Measurements from ENCODE around the gene NCKAP5. TPM values are rescaled to one million over a fixed set of nuclear protein-coding genes. Genes with fewer than 3 reads are reported as not detected.

The NCKAP5 gene
- total RNA-seq, 1 experiment from 2014 or later, result not detected

- no TSS peak for BruUV-seq (replicated peaks)
- DNase-seq (ENCODE audit: unreplicated experiment), result no peak
- Mint-ChIP-seq H3K4me1 (ENCODE audit: insufficient read depth, unreplicated experiment) (no peaks in the 10 kb centered on the region), H3K9me3 (ENCODE audit: unreplicated experiment) (peaks cover 13% of the 10 kb centered on the region), H3K36me3 (ENCODE audit: insufficient read depth, unreplicated experiment) (no peaks in the 10 kb centered on the region), H3K27ac (ENCODE audit: low read depth, unreplicated experiment) (no peak overlapping the region), H3K4me3 (ENCODE audit: unreplicated experiment) (no peak overlapping the region), H3K27me3 (ENCODE audit: insufficient read depth, unreplicated experiment) (no peaks in the 10 kb centered on the region)
- intact Hi-C loops (cut with micrococcal nuclease), result no loop called here
- ChIA-PET POLR2A (no interaction called here), CTCF (no interaction called here)
- no peak for TF ChIP-seq CTCF (IDR thresholded peaks at IDR 0.05; ENCODE audit: unreplicated experiment)
Observed at GRCh38 chr2:132943829-132944228, 624.4 kb downstream of the NCKAP5 start.

DNA sequence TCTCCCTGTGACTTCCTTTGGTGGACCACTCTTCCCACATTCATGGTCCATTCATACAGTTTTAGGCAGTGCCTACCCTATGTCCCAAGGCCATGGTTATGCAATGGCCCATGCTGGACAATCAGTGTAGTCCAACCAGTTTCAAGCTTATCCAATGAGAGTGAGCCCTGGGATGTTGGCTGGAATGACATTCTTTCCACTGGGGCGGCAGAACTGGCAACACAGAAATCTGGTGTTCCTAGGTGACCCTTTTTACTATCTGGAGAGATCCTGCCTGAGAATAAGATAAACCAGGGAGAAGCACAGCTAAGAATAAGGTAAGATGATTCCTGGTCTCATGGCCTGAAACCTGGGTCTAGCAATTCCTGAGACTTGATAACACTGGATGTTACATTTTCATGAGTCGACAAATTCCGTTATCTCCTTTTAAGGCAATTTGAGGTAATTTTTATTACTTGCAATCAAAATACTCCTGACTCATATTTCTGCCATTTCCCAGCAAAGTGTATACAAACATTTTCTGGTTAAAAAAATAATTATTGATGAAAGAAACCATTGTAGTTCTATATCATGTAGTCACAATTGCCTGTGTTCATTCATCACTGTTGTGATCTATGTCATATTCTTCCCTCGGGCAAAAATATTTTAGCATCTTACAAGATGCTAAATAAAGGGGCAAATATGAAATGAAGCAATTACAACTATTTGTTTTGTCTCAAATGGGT lies 626.8 kb downstream of the NCKAP5 start:
- no peak for TF ChIP-seq CTCF (IDR thresholded peaks at IDR 0.05; ENCODE audit: unreplicated experiment)
- intact Hi-C loops (cut with micrococcal nuclease), result no loop called here
- Mint-ChIP-seq H3K27me3 (ENCODE audit: insufficient read depth, unreplicated experiment) (no peaks in the 10 kb centered on the region), H3K4me1 (ENCODE audit: insufficient read depth, unreplicated experiment) (no peaks in the 10 kb centered on the region), H3K27ac (ENCODE audit: low read depth, unreplicated experiment) (no peak overlapping the region), H3K4me3 (ENCODE audit: unreplicated experiment) (no peak overlapping the region), H3K36me3 (ENCODE audit: insufficient read depth, unreplicated experiment) (no peaks in the 10 kb centered on the region), H3K9me3 (ENCODE audit: unreplicated experiment) (peaks cover 13% of the 10 kb centered on the region)
- BruUV-seq (replicated peaks), result no TSS peak
- CTCF ChIA-PET, result interaction anchor here (0.6 kb wide), 1 partner anchor 393 kb away, joined by 3 read pairs; no protein-coding TSS in a partner anchor
- DNase-seq (ENCODE audit: unreplicated experiment), result no peak
- POLR2A ChIA-PET, result no interaction called here

DNA sequence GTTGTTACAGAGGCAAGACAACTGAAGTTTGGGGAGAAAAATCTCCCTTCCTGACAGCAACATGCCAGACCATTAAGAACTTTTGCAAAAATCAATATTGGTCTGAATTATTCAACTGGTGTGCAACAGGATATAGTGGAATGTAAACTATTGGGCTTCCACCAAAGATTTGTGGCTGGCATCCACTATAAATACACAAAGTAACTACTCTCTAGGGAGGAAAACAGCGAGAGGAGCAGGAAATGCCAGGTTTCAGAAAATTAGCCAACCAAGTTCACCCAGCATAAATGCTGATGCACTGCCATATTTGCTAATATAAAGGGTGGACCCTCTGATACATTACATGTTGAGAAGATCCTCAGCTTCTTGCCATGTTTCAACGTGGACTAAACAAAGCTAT lies 630.6 kb downstream of the NCKAP5 start:
- POLR2A ChIA-PET, result no interaction called here

GRCh38 chr2:132936791-132937190 lies 631.5 kb downstream of the NCKAP5 start:
- H3K4me3 Mint-ChIP-seq (ENCODE audit: unreplicated experiment), result no peak overlapping the region
- no peaks in the 10 kb centered on the region for H3K27me3 Mint-ChIP-seq (ENCODE audit: insufficient read depth, unreplicated experiment)
- no TSS peak for BruUV-seq (replicated peaks)
- no peak for DNase-seq (ENCODE audit: unreplicated experiment)
- no peak overlapping the region for H3K27ac Mint-ChIP-seq (ENCODE audit: low read depth, unreplicated experiment)
- POLR2A ChIA-PET, result no interaction called here
- TF ChIP-seq CTCF (IDR thresholded peaks at IDR 0.05; ENCODE audit: unreplicated experiment), result no peak
- H3K36me3 Mint-ChIP-seq (ENCODE audit: insufficient read depth, unreplicated experiment), result no peaks in the 10 kb centered on the region
- peaks cover 10% of the 10 kb centered on the region for H3K9me3 Mint-ChIP-seq (ENCODE audit: unreplicated experiment)
- intact Hi-C loops (cut with micrococcal nuclease), result no loop called here
- H3K4me1 Mint-ChIP-seq (ENCODE audit: insufficient read depth, unreplicated experiment), result no peaks in the 10 kb centered on the region
- CTCF ChIA-PET, result no interaction called here

More for the DNA sequence above, 630.6 kb downstream of the NCKAP5 start:
- Mint-ChIP-seq H3K36me3 (ENCODE audit: insufficient read depth, unreplicated experiment) (no peaks in the 10 kb centered on the region), H3K9me3 (ENCODE audit: unreplicated experiment) (peaks cover 10% of the 10 kb centered on the region), H3K4me1 (ENCODE audit: insufficient read depth, unreplicated experiment) (no peaks in the 10 kb centered on the region), H3K27me3 (ENCODE audit: insufficient read depth, unreplicated experiment) (no peaks in the 10 kb centered on the region), H3K27ac (ENCODE audit: low read depth, unreplicated experiment) (no peak overlapping the region), H3K4me3 (ENCODE audit: unreplicated experiment) (no peak overlapping the region)
- no peak for DNase-seq (ENCODE audit: unreplicated experiment)
- no peak for TF ChIP-seq CTCF (IDR thresholded peaks at IDR 0.05; ENCODE audit: unreplicated experiment)
- intact Hi-C loops (cut with micrococcal nuclease), result no loop called here
- BruUV-seq (replicated peaks), result no TSS peak
- CTCF ChIA-PET, result interaction anchor here (0.6 kb wide), 1 partner anchor 14 kb away, joined by 4 read pairs; no protein-coding TSS in a partner anchor

Measured in MCF 10A (cell line).